Activated CD4-positive, alpha-beta T cell treated with anti-CD3 and anti-CD28 coated beads for 4 hours (primary cell): Measurements from ENCODE around the gene DVL3.

Experiments used
- DNase-seq, 2 donors: peaks; one replicate each; pipeline ENCODE4 v3.0.0-alpha.2; 2020

The DVL3 gene

GRCh38 chr3:184177767-184178306 lies 22.7 kb downstream of the DVL3 start:
- no peak for DNase-seq

GRCh38 chr3:184178521-184179138 lies 23.5 kb downstream of the DVL3 start:
- DNase-seq, result no peak

- no peak for DNase-seq
Measured at GRCh38 chr3:184180165-184180564, 25.0 kb downstream of the DVL3 start.

GRCh38 chr3:184181596-184181995 lies 26.4 kb downstream of the DVL3 start:
- DNase-seq, result no peak

GRCh38 chr3:184183679-184184078 lies 28.5 kb downstream of the DVL3 start:
- no peak for DNase-seq

- no peak for DNase-seq
Measured at GRCh38 chr3:184184546-184185230, 29.5 kb downstream of the DVL3 start.

GRCh38 chr3:184185461-184186183 lies 30.4 kb downstream of the DVL3 start:
- DNase-seq, result peak; percentile 99

- DNase-seq, result no peak
Measured at GRCh38 chr3:184186184-184186901, 31.2 kb downstream of the DVL3 start, which contains the start of gene ABCF3. Gene ABCF3, plus strand, starts transcription at chr3:184186199. Its CDS starts 9 bp downstream, at chr3:184186208.

- DNase-seq, result no peak
Measured at GRCh38 chr3:184186902-184187207, 31.7 kb downstream of the DVL3 start.

- no peak for DNase-seq
Measured at GRCh38 chr3:184188080-184188479, 32.9 kb downstream of the DVL3 start.

- DNase-seq, result no peak
Measured at GRCh38 chr3:184189421-184189820, 34.2 kb downstream of the DVL3 start.

- no peak for DNase-seq
Measured at GRCh38 chr3:184192889-184193288, 37.7 kb downstream of the DVL3 start.

GRCh38 chr3:184193991-184194539 lies 38.9 kb downstream of the DVL3 start:
- DNase-seq, result no peak

GRCh38 chr3:184196536-184196935 lies 41.4 kb downstream of the DVL3 start:
- DNase-seq, result no peak

- no peak for DNase-seq
Measured at GRCh38 chr3:184198509-184198908, 43.3 kb downstream of the DVL3 start.

GRCh38 chr3:184200825-184201224 lies 45.6 kb downstream of the DVL3 start:
- no peak for DNase-seq

GRCh38 chr3:184203526-184203925 lies 48.3 kb downstream of the DVL3 start:
- DNase-seq, result no peak

- no peak for DNase-seq
Measured at GRCh38 chr3:184209146-184209923, 54.2 kb downstream of the DVL3 start.

- no peak for DNase-seq
Measured at GRCh38 chr3:184211297-184211696, 56.1 kb downstream of the DVL3 start.

- no peak for DNase-seq
Measured at GRCh38 chr3:184211718-184212117, 56.5 kb downstream of the DVL3 start.

- DNase-seq, result no peak
Measured at GRCh38 chr3:184218814-184219213, 63.6 kb downstream of the DVL3 start.

- no peak for DNase-seq
Measured at GRCh38 chr3:184222521-184222920, 67.3 kb downstream of the DVL3 start.
